GM18861 (cell line): ENCODE measurements around the gene RNF144B.

Experiments used
- ATAC-seq: cut with Tn5 transposase; IDR thresholded peaks from one replicate; pipeline ENCODE4 v1.9.1; 2021; ENCODE audit not compliant: unreplicated experiment

The RNF144B gene

DNA sequence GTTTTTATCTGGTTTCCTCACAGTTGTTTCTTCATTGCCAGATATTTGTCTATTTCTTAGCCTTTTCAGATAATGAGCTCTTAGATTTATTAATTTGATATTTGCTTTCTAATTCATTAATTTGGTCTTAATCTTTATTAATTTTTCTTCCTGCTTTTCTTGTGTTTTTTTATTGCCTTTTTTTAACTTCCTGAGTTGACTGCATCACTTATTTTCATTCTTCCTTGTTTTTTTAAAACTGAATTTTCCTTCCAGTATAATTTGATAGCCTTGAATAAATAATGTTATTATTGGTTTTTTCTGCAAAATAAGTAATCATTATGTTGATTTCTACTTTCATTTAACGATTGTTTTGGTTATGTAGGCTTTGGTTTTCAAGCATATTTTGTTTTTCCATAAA lies 91.5 kb downstream of the RNF144B start:
- ATAC-seq: no peak

DNA sequence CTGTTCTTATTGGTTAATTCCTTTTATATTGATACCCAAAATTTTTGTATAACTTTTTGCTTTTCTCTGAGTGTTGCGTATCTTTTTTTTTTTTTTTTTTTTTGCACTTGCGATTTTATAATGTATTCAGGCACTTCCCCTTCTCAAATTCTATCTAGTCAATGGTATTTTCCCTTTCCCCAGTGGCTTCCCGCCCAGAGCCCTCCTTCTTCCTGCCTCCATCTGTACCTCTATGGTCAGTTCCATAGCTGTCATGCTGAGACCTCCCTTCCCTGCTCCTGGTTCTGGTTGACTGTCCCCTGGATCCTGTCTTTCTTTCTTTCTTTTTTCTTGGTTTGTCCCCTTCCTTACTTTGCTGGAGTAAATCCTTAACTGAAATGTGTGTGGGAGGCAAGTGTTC lies 94.7 kb downstream of the RNF144B start:
- no peak for ATAC-seq

DNA sequence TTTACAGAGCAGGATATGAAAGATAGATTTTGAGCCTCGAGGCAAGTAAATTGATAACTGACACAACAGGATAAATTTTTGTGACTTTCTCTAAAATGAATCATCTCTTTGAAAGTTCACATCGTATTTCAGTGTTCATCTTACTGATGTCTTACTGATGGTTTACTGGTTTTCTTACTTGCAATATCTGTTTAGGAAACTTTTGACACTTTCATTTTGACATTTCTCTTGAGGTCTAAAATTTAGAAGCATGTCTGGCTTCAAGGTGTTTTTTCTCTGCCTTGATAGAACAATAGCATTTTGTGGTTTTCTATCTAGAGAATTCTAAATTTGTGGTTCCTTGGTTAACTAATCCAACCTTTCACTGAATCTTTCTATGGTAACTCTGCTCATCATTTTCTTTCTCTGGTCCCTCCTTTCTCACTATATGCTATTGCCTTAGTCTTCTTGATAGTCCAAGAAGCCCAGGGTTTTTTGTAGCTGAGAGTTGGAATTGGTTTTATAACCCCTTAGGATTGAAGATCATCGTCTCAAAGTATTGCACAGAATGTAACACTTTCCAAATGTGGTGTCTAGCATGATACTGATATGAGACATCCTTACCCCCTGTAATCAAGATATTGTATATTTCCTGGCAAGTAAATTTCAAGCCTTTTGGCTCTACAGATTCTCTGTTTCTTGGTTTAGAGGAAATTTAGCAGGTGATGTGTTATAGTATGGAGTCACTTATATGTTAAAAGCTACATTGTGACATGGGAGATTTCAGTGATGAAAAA lies 98.7 kb downstream of the RNF144B start:
- peak; percentile 75 for ATAC-seq

DNA sequence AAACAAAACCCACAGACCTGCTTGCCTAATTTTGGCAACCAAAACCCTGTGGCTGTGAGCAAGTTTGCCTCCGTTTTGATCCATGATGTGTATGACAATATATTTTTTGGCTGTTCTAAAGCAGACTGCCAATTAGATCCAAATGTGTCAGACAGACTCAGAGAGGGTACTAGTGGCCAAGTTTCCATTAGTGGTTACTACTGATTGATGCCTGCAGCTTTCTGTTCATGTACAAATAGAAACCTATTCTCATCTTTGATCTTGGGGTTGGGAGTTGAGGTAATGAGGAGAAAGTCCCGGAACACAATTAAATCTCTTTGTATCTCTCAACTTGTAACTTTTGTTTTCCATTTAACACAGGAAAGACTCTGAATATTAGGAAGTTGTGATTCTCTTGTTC lies 100.9 kb downstream of the RNF144B start:
- ATAC-seq: no peak

DNA sequence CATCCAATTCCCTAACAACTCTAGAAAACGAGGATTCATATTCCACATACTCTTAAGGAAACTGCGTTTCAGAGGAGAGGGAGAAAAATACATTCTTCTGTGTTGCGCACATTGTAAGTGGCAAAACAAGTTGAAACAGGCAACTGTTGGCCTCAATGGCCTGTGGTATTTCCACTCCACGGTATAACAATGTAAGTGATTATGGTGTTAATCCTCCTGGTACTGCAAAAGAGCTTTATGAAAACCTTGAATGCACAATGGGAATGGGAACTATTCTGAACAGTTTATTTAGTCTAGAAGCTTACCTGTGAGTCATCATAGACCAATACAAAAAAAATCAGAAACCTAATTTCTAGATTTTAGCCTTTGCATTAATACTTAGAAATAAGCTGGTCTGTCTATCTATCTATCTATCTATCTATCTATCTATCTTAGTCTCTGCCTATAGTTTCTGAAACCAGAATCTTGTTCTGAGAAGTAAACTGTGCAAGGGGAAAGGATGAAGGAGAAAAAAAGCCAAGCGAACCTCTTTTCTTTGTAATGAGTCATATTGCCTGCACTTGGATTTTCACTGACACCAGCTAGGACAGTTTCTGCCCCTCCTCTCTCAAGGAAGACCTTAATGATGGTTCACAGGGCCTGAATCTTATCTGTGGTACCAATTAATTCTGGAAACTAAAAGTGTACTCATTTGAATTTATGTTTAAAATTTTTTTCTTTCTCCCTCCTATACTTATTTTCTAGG lies 101.5 kb downstream of the RNF144B start:
- no peak for ATAC-seq

DNA sequence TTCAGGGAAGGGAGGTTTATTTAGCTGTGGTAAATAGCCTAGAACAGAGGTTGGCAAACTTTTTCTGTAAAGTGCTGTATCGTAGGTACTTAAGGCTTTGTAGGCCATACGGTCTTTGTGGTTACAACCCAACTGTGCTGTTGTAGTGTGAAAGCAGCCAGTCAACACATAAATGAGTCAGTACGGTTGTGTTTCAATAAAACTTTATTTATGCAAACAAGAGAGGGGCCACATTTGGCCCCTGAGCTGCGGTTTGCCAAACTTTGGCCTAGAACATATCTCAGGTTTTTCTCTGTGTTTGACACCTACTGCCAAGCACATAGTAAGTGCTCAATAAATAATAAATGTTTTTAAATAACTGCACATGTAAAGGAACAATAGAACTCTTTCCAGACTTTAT lies 102.2 kb downstream of the RNF144B start:
- no peak for ATAC-seq

DNA sequence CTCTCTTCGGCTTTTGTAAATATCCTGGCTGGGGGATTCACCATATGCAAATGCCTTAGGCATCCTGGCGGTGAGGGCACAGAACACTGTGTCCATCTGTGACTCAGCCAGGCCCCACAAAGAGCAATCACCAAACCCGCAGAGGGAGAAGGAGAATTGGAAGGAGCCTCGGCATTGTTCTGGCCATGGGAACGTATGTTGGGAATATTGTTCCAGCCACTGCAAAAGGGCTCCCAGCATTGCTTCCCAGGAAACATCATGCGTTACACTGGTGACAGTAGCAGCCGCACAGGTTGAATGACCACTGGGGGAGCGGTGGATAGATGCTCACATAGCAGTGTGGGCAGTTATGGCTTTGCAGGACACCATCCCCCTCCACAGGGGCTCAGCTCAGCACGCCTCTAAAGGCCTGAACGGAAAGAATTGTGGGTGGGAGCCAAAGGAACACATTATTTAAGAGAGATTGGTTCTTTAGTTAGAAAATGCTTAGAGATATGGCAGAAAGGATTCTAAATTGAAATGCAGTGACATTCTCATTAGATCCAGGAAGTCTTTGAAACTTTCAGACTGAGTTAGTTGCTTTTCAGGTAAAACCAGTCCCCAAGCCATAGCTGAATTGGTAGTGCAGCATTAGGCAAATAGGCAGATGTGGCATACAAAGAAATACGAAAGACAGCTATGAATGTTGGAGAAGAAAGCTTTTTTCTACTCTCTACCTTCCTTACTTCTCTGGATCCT lies 104.3 kb downstream of the RNF144B start:
- ATAC-seq: no peak

DNA sequence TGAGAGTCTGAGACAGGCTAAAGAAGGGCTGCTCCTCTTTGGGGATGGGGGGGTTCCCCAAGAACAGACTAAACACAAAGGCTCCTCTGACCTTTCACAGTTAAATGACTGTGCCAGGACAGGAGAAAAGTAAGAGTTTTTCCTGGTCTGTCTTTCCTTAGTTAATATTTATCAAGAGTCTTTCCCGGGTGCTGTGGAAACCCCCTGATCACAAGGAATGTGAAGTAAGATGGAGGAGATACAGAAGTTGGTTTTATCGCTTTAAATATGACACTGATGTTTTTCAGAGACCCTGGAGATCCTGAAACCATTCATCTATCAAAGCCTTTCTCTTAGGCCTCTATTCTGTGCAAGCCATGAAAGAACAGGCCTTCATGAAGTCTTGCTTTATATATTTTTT lies 105.8 kb downstream of the RNF144B start:
- ATAC-seq: no peak

DNA sequence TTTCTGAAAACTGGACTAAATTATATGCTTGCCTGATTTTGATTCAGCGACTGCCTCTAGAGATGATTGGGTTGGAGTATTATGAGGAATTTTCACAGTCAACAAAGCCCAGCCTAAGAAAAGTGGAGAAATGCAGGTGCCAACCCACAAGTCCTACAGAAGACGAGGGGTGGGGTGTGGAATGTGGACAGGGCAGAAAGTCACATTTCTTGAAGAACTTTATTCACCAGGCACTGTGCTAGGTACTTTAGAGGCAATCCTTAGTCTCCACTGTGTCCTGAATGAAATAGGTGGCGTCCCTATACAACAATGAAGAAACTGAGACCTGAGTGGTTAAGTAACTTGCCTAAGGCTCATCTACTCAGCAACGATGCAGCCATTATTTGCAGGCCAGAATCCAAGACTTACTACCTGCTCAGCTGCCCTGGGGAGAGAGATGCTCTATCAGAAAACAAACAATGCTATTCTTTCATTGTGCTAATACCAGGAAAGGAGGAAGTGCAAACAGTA lies 106.3 kb downstream of the RNF144B start:
- ATAC-seq: no peak

DNA sequence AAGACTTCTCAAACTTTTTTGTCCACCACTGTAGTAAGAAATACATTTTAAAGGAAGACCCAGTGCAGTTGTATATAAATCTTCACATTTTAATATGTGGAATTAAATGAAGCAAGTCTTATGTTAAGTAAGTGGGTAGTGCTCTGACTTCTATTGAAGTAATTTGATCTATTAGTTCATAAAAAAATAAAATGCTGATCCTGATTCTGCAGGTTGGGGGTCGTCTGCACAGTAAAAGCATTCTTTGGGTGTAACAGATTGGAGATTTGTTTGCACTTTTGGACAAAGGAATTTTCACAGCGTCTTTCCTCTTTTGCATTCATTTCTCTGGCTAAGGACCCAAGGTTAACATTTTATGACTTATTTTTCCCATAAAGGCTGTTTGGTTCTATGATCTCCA lies 106.8 kb downstream of the RNF144B start:
- no peak for ATAC-seq

DNA sequence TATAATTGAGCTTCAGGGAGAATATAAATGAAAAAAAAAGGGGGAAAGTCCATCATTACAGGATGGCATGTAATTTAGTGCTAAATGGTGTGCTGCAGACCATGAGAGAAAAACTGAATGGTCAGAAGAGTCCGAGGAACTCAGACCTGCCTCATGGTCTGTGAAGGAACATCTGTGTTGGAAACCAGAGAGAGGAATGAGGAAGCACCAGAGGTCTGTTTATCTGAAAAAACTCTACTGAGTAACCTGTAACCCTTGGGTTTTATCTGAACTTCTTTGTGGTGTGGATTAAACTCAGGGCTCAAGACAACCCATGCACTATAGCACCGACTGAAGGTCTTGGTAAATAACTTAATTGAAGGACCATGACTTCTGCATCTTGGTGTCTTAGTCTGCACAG lies 108.1 kb downstream of the RNF144B start:
- ATAC-seq: no peak

DNA sequence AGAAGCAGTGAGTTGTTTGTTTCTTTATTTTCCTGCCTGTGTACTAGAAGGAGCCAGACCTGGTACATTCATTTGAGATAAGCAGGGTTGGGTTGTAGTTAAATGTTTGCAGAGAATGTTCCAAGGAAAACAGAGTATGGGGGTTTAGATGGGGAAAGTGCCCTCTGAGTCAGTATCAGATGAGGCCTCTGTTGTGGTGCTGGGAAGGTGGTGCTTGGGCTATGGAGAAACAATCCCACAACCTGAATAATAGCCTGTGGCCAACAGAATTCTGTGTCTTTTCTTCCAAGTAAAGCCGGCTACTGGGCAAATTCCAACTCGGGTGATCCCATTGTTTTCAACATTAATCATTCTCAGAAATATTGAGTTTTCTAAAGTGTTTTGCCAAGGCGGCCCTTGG lies 109.3 kb downstream of the RNF144B start:
- ATAC-seq: no peak

DNA sequence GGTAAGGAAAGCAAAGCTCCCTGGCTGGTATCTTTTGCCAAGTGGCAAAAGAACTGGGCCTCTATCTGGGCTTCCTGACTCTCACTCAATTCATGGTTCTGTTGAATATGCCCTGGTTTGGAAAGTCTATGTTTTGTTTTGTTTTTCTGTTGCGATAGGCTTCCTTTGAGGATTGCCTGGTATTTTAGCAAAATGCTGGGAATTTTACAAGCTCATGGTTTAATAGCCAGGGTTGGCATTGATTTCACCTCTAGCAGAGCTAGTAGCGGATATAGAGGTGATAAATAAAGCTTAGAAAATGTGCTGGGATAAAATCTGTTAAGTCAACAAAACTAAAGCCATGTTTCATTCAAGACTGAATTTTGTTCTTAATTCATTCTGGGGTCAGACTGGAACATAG lies 109.9 kb downstream of the RNF144B start:
- no peak for ATAC-seq

DNA sequence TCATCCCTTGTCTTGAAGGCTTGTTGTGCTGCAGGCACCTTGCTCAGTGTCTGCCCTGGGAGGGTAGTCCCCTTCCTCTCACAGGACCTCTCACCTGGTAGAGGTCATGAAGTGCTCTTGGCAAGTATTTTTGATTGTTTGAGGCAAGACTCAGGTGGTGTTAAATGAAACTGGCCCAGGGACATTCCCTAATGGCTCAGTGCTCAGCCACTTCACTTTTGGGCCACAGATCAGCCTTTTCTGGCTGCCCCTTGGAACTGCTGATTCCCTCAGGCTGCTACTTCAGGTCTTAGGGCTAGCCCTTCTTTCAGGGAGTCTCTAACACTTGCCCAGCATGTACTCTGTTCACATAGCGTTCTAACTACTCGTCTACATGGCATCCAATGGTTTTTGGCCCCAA lies 111.3 kb downstream of the RNF144B start:
- ATAC-seq: no peak

DNA sequence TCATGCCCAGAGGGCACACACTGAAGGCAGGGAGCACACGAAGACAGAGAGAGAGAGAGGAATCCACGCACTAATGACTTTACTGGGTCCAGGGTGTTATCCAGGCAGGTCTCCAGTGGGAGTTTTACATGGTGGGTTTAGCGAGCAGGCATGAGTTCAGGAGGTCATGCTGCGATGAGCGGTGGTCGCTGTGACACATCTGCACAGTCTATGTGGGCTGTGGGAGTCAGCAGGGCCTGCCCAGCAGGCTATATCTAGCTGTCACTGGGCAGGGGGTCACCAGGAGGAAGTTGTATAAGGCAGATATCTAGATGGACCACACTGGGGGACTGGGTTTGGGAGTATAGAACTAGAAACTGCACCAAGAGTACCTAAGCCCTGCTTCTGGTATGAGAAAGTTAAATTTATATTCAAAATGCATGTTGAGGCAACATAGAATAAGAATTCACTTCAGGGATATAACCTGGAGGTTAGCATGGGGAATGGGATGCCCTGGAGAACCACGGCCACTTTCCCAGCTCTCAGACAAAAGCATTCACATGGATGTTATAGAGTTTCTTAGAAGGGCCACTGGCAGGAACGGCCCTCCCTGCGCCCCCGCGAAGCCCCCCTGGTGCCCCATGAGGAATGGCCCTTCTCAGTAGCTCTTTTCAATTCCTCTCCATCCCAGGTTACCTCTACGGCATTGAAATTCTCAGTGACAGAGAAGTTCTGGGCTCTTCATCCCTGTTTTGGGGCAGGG lies 113.9 kb downstream of the RNF144B start:
- no peak for ATAC-seq

DNA sequence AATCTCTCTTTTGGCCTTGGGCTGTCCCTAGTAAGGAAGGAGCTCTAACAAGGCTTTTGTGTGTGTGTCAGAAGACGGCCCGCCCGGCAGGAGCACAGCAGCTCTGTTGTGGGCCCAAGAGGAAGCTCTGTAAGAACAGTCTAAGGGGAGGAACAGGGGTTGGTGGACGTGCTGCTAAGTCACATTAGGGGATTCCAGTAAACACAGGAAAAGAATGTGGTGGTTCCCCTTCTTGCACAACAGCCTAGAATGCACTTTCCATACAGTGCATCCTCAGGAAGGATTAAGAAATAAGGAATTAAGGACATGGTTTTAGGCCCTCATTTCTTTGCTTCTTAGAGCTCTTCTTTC lies 114.5 kb downstream of the RNF144B start:
- ATAC-seq: peak; percentile 48

DNA sequence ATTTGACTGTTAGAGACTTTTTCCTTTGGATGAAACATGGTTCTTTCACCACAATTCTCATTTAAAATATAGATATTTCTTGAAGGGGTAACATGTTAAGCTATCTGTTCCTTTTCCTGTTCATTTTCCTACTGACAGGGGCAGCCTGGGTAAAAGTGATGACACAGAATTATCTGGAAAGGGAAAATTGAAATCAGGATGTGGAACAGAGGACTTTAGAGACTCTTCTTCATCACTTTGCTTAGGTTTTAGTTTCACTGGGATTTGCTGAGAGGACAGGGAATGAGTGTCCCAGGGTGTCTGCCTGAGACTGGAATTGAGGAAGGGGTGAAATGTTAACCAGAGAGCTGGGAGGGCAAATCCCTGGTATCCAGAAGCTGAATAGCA lies 116.0 kb downstream of the RNF144B start:
- no peak for ATAC-seq

DNA sequence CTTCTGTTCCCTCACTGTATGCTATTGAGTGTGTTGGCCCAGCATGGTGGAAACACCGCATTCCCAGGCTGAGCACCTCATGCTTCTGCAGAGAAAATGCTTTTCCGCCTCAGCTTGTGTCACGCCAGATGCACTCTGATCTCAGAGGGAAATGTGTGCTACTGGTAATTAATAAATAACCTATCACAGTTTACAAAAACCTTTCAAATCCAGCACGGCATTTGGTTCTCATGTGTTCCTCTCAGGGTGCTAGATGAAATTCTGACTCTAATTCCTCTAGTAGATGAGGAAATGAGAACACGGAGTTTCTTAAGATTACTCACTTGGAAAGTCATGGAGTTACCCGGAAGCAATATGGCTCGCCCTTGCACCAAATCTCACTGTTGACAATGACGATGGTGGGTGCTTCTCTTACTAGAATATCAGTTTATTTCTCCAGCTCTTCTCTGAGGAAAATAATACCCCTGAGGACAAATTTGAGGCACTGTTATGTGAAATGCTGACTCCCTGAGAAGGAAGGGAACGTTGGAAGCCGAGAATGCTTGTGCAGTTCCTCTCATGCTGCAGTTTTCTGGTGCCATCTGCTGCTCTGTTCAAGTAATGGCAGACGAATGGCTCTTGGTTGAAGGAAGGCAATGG lies 116.6 kb downstream of the RNF144B start:
- ATAC-seq: peak; percentile 51

DNA sequence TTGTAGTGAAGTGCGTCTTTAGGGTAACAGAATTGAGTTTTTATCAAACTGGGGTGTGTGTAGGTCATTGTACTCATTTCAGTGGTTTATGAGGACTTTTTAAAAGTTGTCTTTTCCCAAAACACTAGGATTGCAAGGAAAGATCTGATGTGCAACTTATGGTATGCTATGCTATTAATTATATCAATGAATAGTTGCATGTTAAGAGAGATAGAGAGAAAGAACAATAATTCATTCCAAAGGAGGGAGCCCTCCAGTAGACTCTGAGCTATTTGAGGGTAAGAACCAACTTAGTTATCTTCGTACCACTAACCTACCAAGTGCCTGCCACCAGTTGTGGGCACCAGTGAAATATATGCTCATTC lies 117.1 kb downstream of the RNF144B start:
- ATAC-seq: no peak

DNA sequence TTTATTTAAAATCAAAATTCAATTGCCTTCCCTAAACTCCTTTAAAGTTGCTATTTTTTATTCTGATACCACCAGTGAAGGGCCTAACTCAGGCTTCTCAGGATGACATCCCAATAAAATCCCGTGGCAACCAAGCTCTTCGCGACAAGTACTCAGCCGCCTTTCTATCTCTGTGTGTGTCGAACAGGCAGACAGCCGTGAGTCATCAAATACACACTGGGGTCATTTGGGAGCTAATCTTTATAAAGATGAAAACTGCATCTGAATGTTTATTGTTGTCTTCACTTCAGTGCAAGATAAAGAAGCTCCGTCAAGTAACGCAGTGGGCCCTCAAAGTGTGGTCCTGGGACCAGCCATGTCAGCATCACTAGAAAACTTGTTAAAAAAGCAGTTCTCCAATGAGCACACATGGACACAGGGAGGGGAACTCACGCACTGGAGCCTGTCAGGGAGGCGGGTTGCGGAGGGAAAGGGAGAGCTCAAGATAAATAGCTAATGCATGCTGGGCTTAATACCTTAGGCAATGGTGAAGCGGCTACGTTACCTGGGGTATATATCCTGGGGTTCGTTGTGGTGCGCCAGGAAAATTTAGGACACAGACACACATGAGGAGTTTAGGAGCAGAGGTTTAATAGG lies 119.3 kb downstream of the RNF144B start:
- ATAC-seq: no peak
